Uterus (tissue), 4 donors: ENCODE measurements around the gene TMED3. TPM values are rescaled to one million over a fixed set of nuclear protein-coding genes. Genes with fewer than 3 reads are reported as not detected.

Experiments used
- DNase-seq, 2 donors: peaks; one replicate each; pipeline ENCODE4 v3.0.0-alpha.2; 2019 to 2020
- H3K27ac ChIP-seq, 2 donors: fragments of 200-600 bp; sonication (generic); 1 replicate in 1 of 2; 2 replicates in 1 of 2; pipeline ENCODE4 v1.5.1; 2016 to 2018
- H3K27me3 ChIP-seq, 2 donors: fragments of 200-600 bp; sonication (generic); one replicate each; pipeline ENCODE4 v1.5.1; 2018 to 2019; ENCODE audit warnings: control low read depth in 1 of 2
- H3K36me3 ChIP-seq, 2 donors: fragments of 200-600 bp; sonication (generic); one replicate each; pipeline ENCODE4 v1.5.1; 2019; ENCODE audit warnings: control low read depth in 1 of 2
- H3K4me1 ChIP-seq, 2 donors: fragments of 200-600 bp; sonication (generic); one replicate each; pipeline ENCODE4 v1.5.1; 2018 to 2019; ENCODE audit warnings: control low read depth in 1 of 2
- H3K4me3 ChIP-seq, 2 donors: fragments of 200-600 bp; sonication (generic); 1 replicate in 1 of 2; 2 replicates in 1 of 2; pipeline ENCODE4 v1.5.1; 2018 to 2019; ENCODE audit warnings: mild to moderate bottlenecking in 1 of 2
- H3K9me3 ChIP-seq, 2 donors: fragments of 200-600 bp; sonication (generic); one replicate each; pipeline ENCODE4 v1.5.1; 2019; ENCODE audit warnings: control low read depth in 1 of 2
- CTCF ChIP-seq, 4 experiments: fragments of 200-600 bp in 2 of 4; fragments of 450-650 bp in 2 of 4; sonication (generic) in 2 of 4; IDR thresholded peaks; one replicate each; pipeline ENCODE4 v1.5.1; 2016 to 2019; ENCODE audit warnings: antibody characterized with exemption in 4 of 4, mild to moderate bottlenecking in 2 of 4, moderate library complexity in 1 of 4
- POLR2A ChIP-seq, 2 donors: fragments of 450-650 bp; IDR thresholded peaks; one replicate each; pipeline ENCODE4 v1.6.1; 2016; ENCODE audit warnings: antibody characterized with exemption in 2 of 2, mild to moderate bottlenecking in 1 of 2, moderate library complexity in 1 of 2
- intact Hi-C: fragments of 100-400 bp; cut with DNase I; formaldehyde crosslinking; loops from one replicate; pipeline ENCODE4 v1.15.1; 2023; ENCODE audit warnings: low total_unique reads
- total RNA-seq, 4 donors: library from RNA; depleted of rRNA in 3 of 4; stranded (reverse); fragments of >200 nt in 3 of 4; gene quantifications; one replicate each; pipeline versions ENCODE4 v1.1.0 to v1.2.4, GENCODE V29; 2014 to 2023
- donor health status: DM: yes; HTN: yes; CAD: no.

Gene TMED3
- total RNA-seq, 4 donors from 2014 or later = 15.3 to 57.8 (median 25.0) TPM

GRCh38 chr15:79329171-79329611 lies 18.3 kb downstream of the TMED3 start:
- Histone ChIP-seq H3K36me3 (no peaks in the 10 kb centered on the region), H3K4me3 (no peak overlapping the region), H3K27ac (no peak overlapping the region), H3K9me3 (no peaks in the 10 kb centered on the region), H3K4me1 (no peaks in the 10 kb centered on the region), H3K27me3 (no peaks in the 10 kb centered on the region)
- DNase-seq = no peak
- intact Hi-C loops = no loop called here
- TF ChIP-seq POLR2A (IDR thresholded peaks at IDR 0.05) (no peak), CTCF (IDR thresholded peaks at IDR 0.05) (no peak)

GRCh38 chr15:79332824-79333510 lies 22.1 kb downstream of the TMED3 start:
- H3K36me3 ChIP-seq = no peaks in the 10 kb centered on the region
- no peak overlapping the region for H3K4me3 ChIP-seq
- H3K9me3 ChIP-seq = no peaks in the 10 kb centered on the region
- no peak for DNase-seq
- intact Hi-C loops = no loop called here
- no peaks in the 10 kb centered on the region for H3K27me3 ChIP-seq
- TF ChIP-seq CTCF (IDR thresholded peaks at IDR 0.05) (no peak), POLR2A (IDR thresholded peaks at IDR 0.05) (no peak)
- H3K4me1 ChIP-seq = no peaks in the 10 kb centered on the region
- H3K27ac ChIP-seq = no peak overlapping the region

- H3K36me3 ChIP-seq = no peaks in the 10 kb centered on the region
- no peak for DNase-seq
- H3K4me3 ChIP-seq = no peak overlapping the region
- no peaks in the 10 kb centered on the region for H3K9me3 ChIP-seq
- H3K27me3 ChIP-seq = no peaks in the 10 kb centered on the region
- intact Hi-C loops = no loop called here
- H3K27ac ChIP-seq = no peak overlapping the region
- no peaks in the 10 kb centered on the region for H3K4me1 ChIP-seq
- TF ChIP-seq POLR2A (IDR thresholded peaks at IDR 0.05) (no peak), CTCF (IDR thresholded peaks at IDR 0.05) (no peak)
Observed at GRCh38 chr15:79337591-79337990, 26.7 kb downstream of the TMED3 start.

- Histone ChIP-seq H3K27me3 (no peaks in the 10 kb centered on the region), H3K4me3 (no peak overlapping the region), H3K9me3 (no peaks in the 10 kb centered on the region), H3K36me3 (no peaks in the 10 kb centered on the region), H3K27ac (no peak overlapping the region), H3K4me1 (no peaks in the 10 kb centered on the region)
- intact Hi-C loops = no loop called here
- TF ChIP-seq CTCF (IDR thresholded peaks at IDR 0.05) = peak; percentile 45 to 58 (median 54)
- TF ChIP-seq POLR2A (IDR thresholded peaks at IDR 0.05) = no peak
- no peak for DNase-seq
Observed at GRCh38 chr15:79339588-79340314, 28.8 kb downstream of the TMED3 start.

- Histone ChIP-seq H3K36me3 (no peaks in the 10 kb centered on the region), H3K27ac (no peak overlapping the region), H3K4me1 (no peaks in the 10 kb centered on the region), H3K27me3 (no peaks in the 10 kb centered on the region), H3K9me3 (no peaks in the 10 kb centered on the region), H3K4me3 (no peak overlapping the region)
- no peak for DNase-seq
- TF ChIP-seq POLR2A (IDR thresholded peaks at IDR 0.05) (no peak), CTCF (IDR thresholded peaks at IDR 0.05) (no peak)
- intact Hi-C loops = no loop called here
Observed at GRCh38 chr15:79340315-79340602, 29.3 kb downstream of the TMED3 start.
